Bronchial epithelial cell (primary cell): ENCODE measurements around the gene ANO4. TPM values are rescaled to one million over a fixed set of nuclear protein-coding genes. Genes with fewer than 3 reads are reported as not detected.

ENCODE experiments used
- DNase-seq: peaks from one replicate; pipeline ENCODE4 v3.0.0-alpha.2; 2010; ENCODE audit warnings: low read depth
- FAIRE-seq: peaks from 2 replicates; lab custom pipeline; 2011; peaks lifted over from hg19 to GRCh38; lab: Jason Lieb, UNC
- H3K27me3 ChIP-seq: 2 replicates; pipeline ENCODE4 v1.5.1; 2011; ENCODE audit warnings: low read length; ENCODE audit not compliant: control insufficient read depth, insufficient read depth
- H3K36me3 ChIP-seq: 2 replicates; pipeline ENCODE4 v1.5.1; 2011; ENCODE audit warnings: low read length; ENCODE audit not compliant: control insufficient read depth, insufficient read depth
- H3K4me3 ChIP-seq: 2 replicates; pipeline ENCODE4 v1.5.1; 2011; ENCODE audit warnings: mild to moderate bottlenecking, low read depth, low read length, control low read depth
- total RNA-seq: library from RNA; depleted of rRNA; stranded (reverse); fragments of >200 nt; gene quantifications from 2 replicates; pipeline ENCODE4 v1.2.1, GENCODE V29; 2014
- TF ChIP-seq, protein P1 (sequence below): IDR thresholded peaks from 2 replicates; pipeline ENCODE4 v1.5.1; 2011; ENCODE audit warnings: mild to moderate bottlenecking, moderate library complexity, low read length, control low read depth, inconsistent platforms; ENCODE audit not compliant: insufficient read depth, severe bottlenecking

Gene ANO4
- total RNA-seq, 1 donor from 2014 or later, result 2.4 TPM

DNA sequence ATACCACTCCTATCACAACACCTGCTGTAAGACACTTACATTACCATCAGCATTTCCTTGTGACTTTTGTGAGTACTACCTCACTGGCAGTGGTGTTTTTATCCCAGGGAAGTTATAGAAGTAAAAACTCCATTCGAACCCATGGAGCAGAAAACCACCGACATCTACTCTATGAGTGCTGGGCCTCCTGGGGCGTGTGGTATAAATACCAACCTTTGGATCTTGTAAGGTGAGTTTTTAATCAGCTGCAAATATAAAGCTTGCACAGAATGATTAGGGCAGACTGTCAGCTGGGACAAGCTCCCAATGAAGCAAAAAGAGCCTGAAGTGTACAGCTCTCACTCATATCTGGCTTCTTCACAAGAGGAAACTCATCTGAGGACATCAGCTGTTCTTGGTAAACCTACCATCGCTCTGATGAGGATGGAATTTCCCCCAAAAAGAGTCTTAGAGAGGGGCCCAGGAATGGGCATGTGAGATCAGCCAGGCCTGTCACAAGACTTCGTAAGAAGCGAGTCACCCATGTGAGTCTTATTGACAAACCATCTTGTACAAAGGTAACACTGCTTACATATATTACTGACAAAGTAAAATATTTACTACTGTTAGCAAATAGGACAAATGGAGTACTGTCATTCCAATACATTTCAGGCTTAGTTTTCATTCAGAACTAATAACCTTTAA is 245.4 kb downstream of the ANO4 start:
- no peaks in the 10 kb centered on the region for H3K27me3 ChIP-seq
- DNase-seq (peak; percentile 47), FAIRE-seq (no peak)
- no peaks in the 10 kb centered on the region for H3K36me3 ChIP-seq
- H3K4me3 ChIP-seq, result no peak overlapping the region
- TF ChIP-seq, protein P1, sequence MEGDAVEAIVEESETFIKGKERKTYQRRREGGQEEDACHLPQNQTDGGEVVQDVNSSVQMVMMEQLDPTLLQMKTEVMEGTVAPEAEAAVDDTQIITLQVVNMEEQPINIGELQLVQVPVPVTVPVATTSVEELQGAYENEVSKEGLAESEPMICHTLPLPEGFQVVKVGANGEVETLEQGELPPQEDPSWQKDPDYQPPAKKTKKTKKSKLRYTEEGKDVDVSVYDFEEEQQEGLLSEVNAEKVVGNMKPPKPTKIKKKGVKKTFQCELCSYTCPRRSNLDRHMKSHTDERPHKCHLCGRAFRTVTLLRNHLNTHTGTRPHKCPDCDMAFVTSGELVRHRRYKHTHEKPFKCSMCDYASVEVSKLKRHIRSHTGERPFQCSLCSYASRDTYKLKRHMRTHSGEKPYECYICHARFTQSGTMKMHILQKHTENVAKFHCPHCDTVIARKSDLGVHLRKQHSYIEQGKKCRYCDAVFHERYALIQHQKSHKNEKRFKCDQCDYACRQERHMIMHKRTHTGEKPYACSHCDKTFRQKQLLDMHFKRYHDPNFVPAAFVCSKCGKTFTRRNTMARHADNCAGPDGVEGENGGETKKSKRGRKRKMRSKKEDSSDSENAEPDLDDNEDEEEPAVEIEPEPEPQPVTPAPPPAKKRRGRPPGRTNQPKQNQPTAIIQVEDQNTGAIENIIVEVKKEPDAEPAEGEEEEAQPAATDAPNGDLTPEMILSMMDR, result no peak

DNA sequence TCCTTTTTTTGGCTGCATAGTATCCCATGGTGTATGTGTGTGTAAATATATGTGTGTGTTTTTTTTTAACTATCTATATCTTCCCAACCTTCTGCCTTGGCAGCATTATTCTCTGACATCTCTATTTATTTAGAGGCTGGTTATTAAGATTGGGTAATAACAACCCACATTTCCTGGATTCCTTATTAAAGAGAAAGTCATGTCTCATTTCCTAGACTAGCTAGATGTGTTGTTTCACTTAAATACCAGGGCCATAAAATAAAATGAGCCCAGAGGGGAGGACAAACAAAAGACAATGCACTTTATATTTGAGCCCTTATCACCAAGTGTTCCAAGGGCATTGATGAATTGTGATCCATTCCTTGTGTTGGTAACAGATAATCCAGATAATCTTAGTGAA is 246.4 kb downstream of the ANO4 start:
- no peak for FAIRE-seq
- peak; percentile 40 for DNase-seq
- H3K4me3 ChIP-seq, result no peak overlapping the region
- TF ChIP-seq, protein P1, result no peak
- no peaks in the 10 kb centered on the region for H3K27me3 ChIP-seq
- no peaks in the 10 kb centered on the region for H3K36me3 ChIP-seq

DNA sequence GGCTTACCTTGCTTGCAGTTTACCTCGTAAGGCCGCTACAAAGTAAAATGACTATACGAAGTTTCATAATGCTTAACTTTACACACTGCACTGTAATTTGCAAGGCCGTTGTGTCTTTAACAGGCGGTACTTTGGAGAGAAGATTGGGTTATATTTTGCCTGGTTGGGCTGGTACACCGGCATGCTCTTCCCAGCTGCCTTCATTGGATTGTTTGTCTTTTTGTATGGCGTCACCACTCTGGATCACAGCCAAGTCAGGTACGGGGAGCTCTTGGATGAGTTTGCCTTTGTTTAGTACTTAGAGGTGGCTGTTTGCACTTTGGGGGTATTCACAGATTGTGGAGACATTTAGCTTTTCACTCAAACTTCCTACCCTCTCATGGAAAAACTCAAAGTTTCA is 247.6 kb downstream of the ANO4 start:
- FAIRE-seq (peak; percentile 23), DNase-seq (peak; percentile 34)
- TF ChIP-seq, protein P1, result no peak
- Histone ChIP-seq H3K27me3 (no peaks in the 10 kb centered on the region), H3K36me3 (no peaks in the 10 kb centered on the region), H3K4me3 (no peak overlapping the region)

DNA sequence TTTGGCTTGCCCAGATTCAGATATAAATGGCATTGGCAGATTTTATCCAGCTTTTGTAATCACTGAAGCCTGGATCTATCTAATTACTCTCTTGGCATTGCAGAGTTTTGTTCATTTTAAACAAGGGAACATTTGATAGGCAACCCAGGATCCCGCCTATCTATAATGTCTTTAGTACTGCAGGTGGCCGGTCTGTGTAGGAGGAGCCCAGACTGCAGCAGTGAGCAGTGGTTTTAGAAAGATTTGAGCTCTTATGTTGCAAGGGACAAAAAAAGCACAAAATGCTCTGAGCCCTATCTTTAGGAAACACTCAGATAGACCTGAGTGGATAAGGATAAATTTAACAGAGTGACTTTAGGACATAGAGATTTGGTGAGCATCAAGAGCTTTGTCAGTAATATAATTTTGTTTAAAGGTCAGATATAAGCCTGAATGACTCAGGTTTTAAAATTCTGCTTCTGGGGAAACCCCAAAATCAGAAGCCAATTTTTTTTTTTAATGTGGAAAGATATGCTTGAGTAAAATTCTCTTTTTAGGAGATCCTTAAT is 250.0 kb downstream of the ANO4 start:
- TF ChIP-seq, protein P1, result no peak
- DNase-seq, result no peak

DNA sequence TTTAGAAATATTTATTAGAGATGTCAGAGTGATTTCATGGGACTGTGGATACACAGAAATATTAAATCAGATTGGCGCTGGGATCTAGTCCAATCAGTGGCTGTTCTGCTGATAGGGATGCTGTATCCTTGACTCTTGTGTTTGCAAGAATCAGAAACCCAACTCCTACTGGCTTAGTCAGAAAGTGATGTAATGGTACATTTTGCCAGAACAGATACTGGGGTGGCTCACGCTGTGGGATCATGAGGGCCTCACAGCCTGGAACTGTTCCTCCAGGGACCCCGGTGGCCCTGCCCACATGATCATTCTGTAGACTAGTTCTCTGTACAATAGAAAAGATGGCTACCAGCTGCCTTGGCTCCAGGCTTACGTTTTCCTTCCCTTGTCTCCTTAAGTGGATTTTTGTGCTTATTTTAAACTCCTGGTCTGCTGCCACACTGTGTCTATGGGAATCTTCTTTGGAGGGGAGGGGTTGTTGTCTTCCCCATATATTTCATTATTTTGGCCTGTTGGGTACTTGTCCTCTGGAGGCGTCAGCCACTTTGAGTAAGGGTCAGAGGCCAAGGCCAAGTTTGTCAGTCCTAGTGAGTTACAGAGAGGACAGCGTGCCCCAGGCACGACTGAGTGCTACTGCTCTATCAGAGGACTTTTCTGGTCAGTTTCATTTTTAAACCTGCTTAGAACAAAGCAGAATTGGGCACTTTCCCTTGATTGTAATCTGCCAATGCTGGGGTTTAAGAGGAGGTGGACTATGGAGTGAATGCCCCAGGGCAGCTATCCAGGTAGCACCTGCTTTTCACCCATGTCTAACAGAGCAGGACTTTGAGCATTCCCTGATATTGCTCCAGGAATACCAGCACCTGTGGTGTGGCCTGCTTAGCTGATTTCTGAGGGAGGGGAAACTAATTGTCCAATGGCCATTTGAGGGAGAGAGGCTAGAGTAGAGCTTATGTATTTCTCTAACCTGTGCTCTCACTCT is 251.2 kb downstream of the ANO4 start:
- TF ChIP-seq, protein P1, result no peak
- FAIRE-seq, result no peak
- Histone ChIP-seq H3K4me3 (no peak overlapping the region), H3K36me3 (no peaks in the 10 kb centered on the region), H3K27me3 (no peaks in the 10 kb centered on the region)
- peak; percentile 21 for DNase-seq

More for the DNA sequence above, 250.0 kb downstream of the ANO4 start:
- H3K4me3 ChIP-seq, result no peak overlapping the region
- no peak for FAIRE-seq
- H3K27me3 ChIP-seq, result no peaks in the 10 kb centered on the region
- no peaks in the 10 kb centered on the region for H3K36me3 ChIP-seq
